Activated B cell treated with CpG ODN at 0.5 μM for 24 hours (primary cell): Measurements from ENCODE around the gene PRXL2B. TPM values are rescaled to one million over a fixed set of nuclear protein-coding genes. Genes with fewer than 3 reads are reported as not detected.
A peak's percentile ranks its signal among the peaks of the same experiment; 100 is the strongest.

Source experiments
- ATAC-seq: fragments of 200-7000 bp; cut with Tn5 transposase; one replicate; pipeline ENCODE4 v1.10.0; 2021; ENCODE audit warnings: low read depth, mild to moderate bottlenecking, moderate library complexity
- CTCF ChIA-PET: fragments of 350-600 bp; sonication (Branson Sonifier 250); formaldehyde crosslinking; loops from one replicate; lab custom pipeline; 2021; ENCODE audit warnings: antibody characterized with exemption; lab: Charles Lee
- POLR2A ChIA-PET: fragments of 350-600 bp; sonication (Branson Sonifier 250); formaldehyde crosslinking; loops from one replicate; lab custom pipeline; 2021; ENCODE audit warnings: antibody characterized with exemption; lab: Charles Lee
- DNase-seq: peaks from one replicate; pipeline ENCODE4 v3.0.0; 2022
- H3K27ac Mint-ChIP-seq: one replicate; pipeline ENCODE4 v1.8.0; 2020; ENCODE audit warnings: mixed read lengths
- H3K27me3 Mint-ChIP-seq: one replicate; pipeline ENCODE4 v1.8.0; 2021; ENCODE audit warnings: mixed read lengths
- H3K36me3 Mint-ChIP-seq: one replicate; pipeline ENCODE4 v1.8.0; 2021; ENCODE audit warnings: low read depth, mixed read lengths
- H3K4me1 Mint-ChIP-seq: one replicate; pipeline ENCODE4 v1.8.0; 2021; ENCODE audit warnings: mixed read lengths
- H3K4me3 Mint-ChIP-seq: one replicate; pipeline ENCODE4 v1.8.0; 2020; ENCODE audit warnings: mild to moderate bottlenecking, mixed read lengths
- H3K9me3 Mint-ChIP-seq: one replicate; pipeline ENCODE4 v1.8.0; 2020; ENCODE audit warnings: mixed read lengths
- intact Hi-C: fragments of 100-400 bp; cut with micrococcal nuclease; formaldehyde crosslinking; loops from one replicate; pipeline ENCODE4 v1.15.1; 2024
- total RNA-seq: library from RNA; stranded (reverse); gene quantifications from 2 replicates; pipeline ENCODE4 v1.2.3, GENCODE V29; 2022
- TF ChIP-seq, protein P1 (sequence below): fragments of 200-600 bp; IDR thresholded peaks from one replicate; pipeline ENCODE4 v1.8.0; 2022; ENCODE audit warnings: antibody characterized with exemption, mild to moderate bottlenecking

The PRXL2B gene
- total RNA-seq, 1 donor from 2014 or later, result 12.6 TPM

DNA sequence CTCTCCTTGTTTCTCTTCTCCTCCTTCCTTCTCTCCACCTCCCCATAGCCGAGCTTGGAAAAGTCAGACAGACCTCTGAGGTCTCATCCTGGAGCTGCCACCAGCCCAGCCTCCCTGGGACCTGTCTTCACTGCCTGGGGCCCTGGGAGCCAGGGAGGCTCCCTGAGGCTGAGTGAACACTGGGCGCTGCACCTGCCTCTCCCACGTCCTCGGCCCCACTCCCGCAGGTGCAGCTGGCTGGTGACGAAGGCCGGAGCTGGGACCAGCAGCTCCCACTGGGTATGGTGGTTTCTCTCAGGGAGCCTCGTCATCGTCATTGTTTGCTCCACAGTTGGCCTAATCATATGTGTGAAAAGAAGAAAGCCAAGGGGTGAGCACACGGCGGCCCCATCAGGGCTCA, 25.1 kb upstream of the PRXL2B start:
- CTCF ChIA-PET, result interaction anchor here (0.6 to 2.2 kb wide), 7 partner anchors 14 to 95 kb away, joined by 3 to 11 read pairs (median 3); no protein-coding TSS in a partner anchor
- H3K36me3 Mint-ChIP-seq, result peaks cover 40% of the 10 kb centered on the region
- H3K27ac Mint-ChIP-seq, result peak overlapping the region; percentile 13
- H3K4me3 Mint-ChIP-seq, result no peak overlapping the region
- ATAC-seq (no peak), DNase-seq (no peak)
- no peaks in the 10 kb centered on the region for H3K9me3 Mint-ChIP-seq
- POLR2A ChIA-PET, result interaction anchor here (1.0 to 2.4 kb wide), 6 partner anchors 13 to 24 kb away, joined by 4 to 23 read pairs (median 5); no protein-coding TSS in a partner anchor
- no peaks in the 10 kb centered on the region for H3K27me3 Mint-ChIP-seq
- H3K4me1 Mint-ChIP-seq, result peaks cover 23% of the 10 kb centered on the region
- TF ChIP-seq, protein P1, sequence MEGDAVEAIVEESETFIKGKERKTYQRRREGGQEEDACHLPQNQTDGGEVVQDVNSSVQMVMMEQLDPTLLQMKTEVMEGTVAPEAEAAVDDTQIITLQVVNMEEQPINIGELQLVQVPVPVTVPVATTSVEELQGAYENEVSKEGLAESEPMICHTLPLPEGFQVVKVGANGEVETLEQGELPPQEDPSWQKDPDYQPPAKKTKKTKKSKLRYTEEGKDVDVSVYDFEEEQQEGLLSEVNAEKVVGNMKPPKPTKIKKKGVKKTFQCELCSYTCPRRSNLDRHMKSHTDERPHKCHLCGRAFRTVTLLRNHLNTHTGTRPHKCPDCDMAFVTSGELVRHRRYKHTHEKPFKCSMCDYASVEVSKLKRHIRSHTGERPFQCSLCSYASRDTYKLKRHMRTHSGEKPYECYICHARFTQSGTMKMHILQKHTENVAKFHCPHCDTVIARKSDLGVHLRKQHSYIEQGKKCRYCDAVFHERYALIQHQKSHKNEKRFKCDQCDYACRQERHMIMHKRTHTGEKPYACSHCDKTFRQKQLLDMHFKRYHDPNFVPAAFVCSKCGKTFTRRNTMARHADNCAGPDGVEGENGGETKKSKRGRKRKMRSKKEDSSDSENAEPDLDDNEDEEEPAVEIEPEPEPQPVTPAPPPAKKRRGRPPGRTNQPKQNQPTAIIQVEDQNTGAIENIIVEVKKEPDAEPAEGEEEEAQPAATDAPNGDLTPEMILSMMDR, result no peak
- intact Hi-C loops, result no loop called here

DNA sequence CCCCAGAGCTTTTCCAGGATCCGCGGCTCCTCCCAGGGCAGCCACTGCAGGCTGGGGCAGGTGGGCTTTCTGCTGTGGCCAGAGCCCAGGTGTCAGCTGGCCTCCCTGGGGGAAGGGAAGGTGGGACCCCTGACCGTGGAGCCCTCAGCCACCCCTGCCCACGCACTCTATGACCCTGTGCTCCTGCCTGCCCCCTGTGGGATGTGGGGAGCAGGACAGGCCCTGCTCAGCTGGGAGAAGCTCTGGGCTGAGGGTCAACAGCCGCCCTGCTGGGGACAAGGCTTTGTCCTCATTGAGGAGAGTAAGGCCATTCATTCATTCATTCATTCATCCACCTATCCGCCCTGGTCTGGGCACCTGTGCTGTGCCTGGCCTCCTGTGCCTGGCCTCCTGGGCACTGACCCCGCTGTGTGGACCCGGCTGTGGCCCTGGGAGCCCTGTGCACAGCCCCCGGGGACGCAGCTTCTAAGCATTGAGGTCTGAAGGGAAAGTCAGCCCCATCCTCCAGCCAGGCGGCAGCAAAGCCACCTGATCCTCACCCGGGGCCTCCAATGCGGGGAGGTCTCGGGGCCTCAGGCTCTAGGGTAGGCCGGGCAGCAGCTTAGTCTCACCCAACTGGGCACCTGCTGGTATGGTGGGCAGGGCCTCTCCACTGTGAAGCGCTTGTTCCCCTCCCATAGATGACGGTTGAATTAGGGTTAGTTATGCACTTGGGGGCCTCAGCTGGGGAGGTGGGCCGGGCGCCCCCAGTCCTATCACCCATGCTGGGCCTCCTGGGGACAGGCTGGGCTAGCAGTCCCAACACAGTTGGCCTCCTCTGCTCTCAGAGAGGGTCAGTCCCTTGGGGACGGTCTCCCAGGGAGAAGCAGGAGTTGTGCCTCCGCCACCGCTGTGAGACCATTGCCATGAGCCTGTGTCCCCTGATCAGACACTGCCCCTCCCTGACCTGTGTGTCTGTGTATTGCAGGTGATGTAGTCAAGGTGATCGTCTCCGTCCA, 24.4 kb upstream of the PRXL2B start:
- no peaks in the 10 kb centered on the region for H3K27me3 Mint-ChIP-seq
- H3K4me1 Mint-ChIP-seq, result peaks cover 18% of the 10 kb centered on the region
- TF ChIP-seq, protein P1, result no peak
- H3K4me3 Mint-ChIP-seq, result no peak overlapping the region
- DNase-seq, result no peak
- H3K27ac Mint-ChIP-seq, result no peak overlapping the region
- ChIA-PET CTCF (interaction anchor here (0.6 to 2.2 kb wide), 7 partner anchors 15 to 96 kb away, joined by 3 to 11 read pairs (median 3); no protein-coding TSS in a partner anchor), POLR2A (interaction anchor here (1.0 to 2.4 kb wide), 5 partner anchors 14 to 23 kb away, joined by 4 to 23 read pairs (median 6); no protein-coding TSS in a partner anchor)
- peaks cover 37% of the 10 kb centered on the region for H3K36me3 Mint-ChIP-seq
- ATAC-seq, result peak; percentile 64
- no peaks in the 10 kb centered on the region for H3K9me3 Mint-ChIP-seq
- intact Hi-C loops, result no loop called here

DNA sequence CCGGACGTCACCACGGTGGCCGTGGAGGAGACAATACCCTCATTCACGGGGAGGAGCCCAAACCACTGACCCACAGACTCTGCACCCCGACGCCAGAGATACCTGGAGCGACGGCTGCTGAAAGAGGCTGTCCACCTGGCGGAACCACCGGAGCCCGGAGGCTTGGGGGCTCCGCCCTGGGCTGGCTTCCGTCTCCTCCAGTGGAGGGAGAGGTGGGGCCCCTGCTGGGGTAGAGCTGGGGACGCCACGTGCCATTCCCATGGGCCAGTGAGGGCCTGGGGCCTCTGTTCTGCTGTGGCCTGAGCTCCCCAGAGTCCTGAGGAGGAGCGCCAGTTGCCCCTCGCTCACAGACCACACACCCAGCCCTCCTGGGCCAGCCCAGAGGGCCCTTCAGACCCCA, 23.4 kb upstream of the PRXL2B start:
- ChIA-PET POLR2A (no interaction called here), CTCF (no interaction called here)
- H3K27ac Mint-ChIP-seq, result no peak overlapping the region
- peaks cover 9% of the 10 kb centered on the region for H3K4me1 Mint-ChIP-seq
- no peak overlapping the region for H3K4me3 Mint-ChIP-seq
- no peaks in the 10 kb centered on the region for H3K27me3 Mint-ChIP-seq
- TF ChIP-seq, protein P1, result no peak
- no peaks in the 10 kb centered on the region for H3K9me3 Mint-ChIP-seq
- H3K36me3 Mint-ChIP-seq, result peaks cover 37% of the 10 kb centered on the region
- no peak for DNase-seq
- ATAC-seq, result no peak
- intact Hi-C loops, result no loop called here

DNA sequence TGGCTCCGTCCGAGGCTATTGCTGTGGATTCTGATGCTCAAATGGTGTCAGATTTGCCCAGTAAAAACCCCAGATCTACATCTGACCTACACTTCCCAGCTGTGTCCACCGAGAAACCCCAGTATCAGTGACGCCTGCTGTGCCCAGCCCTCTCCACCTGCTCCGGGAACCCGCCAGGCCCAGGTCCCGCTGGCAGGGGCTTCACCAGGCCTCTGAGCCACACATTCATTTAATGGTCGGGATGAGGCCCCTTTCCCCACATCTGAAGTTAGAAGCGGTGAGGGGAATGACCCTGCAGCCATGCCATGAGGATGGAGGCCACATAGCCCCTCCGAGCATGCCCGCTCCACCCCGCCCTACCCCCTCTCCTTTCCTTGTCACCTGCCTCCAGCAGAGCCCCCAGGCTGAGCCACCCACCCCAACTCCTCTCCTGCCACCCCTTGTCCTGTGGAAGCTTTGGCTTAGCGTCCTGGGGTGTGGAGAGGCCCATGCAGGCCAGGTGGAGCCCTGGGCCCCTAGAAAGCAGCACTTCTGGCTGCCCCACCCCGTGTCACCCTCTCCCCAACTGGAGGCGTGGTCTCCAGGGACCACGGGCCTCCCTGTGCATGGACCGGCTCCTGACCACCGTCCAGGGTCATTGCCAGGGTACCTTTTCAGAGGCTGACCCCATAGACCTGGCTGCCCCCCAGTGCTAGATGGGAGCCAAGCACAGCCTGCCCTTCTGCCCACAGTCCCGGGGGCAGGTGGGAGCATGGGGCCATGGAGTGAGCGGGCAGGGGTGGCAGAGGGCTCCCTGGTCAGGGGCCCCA, 22.4 kb upstream of the PRXL2B start:
- ATAC-seq (no peak), DNase-seq (no peak)
- TF ChIP-seq, protein P1, result no peak
- intact Hi-C loops, result no loop called here
- Mint-ChIP-seq H3K27ac (no peak overlapping the region), H3K4me3 (no peak overlapping the region), H3K27me3 (no peaks in the 10 kb centered on the region), H3K4me1 (peaks cover 4% of the 10 kb centered on the region), H3K36me3 (peaks cover 31% of the 10 kb centered on the region), H3K9me3 (no peaks in the 10 kb centered on the region)
- ChIA-PET CTCF (no interaction called here), POLR2A (interaction anchor here (1.6 to 1.7 kb wide), 2 partner anchors 8 to 21 kb away, joined by 6 to 8 read pairs; partner anchors contain the start of gene TNFRSF14)
